ENCODE measurements around the gene MYEOV. TPM values are rescaled to one million over a fixed set of nuclear protein-coding genes. Genes with fewer than 3 reads are reported as not detected.

MYEOV gene
- total and polyA plus RNA-seq, 2 experiments from 2014 or later: 0.14 TPM; not detected in 1

GRCh38 chr11:69310934-69311766 is 17.2 kb downstream of the MYEOV start (continued):
- no peak for TF ChIP-seq ZNF462 (CRISPR knock-in tag; IDR thresholded peaks at IDR 0.05)
- TF ChIP-seq EZH2 (IDR thresholded peaks at IDR 0.05; ENCODE audit: low read depth, unreplicated experiment): no peak

GRCh38 chr11:69311767-69312385 is 17.9 kb downstream of the MYEOV start:
- H3K27me3 ChIP-seq (ENCODE audit: insufficient read depth): no peaks in the 10 kb centered on the region
- H3K27ac ChIP-seq (ENCODE audit: low read depth): no peak overlapping the region
- H2AFZ ChIP-seq: no peak overlapping the region
- H3F3A ChIP-seq (replicated peaks; ENCODE audit: low read depth): no peaks in the 10 kb centered on the region
- Mint-ChIP-seq H3K4me1 (no peaks in the 10 kb centered on the region; the same call in 2 of the 3 replicates), H3K36me3 (ENCODE audit: low read depth) (no peaks in the 10 kb centered on the region), H3K27me3 (ENCODE audit: insufficient read depth, low read depth, poor library complexity) (peaks cover 5% of the 10 kb centered on the region), H3K9me3 (no peaks in the 10 kb centered on the region), H3K4me3 (no peak overlapping the region), H3K27ac (no peak overlapping the region)
- DNase-seq (ENCODE audit: low spot score) (no peak), ATAC-seq (no peak)
- no peaks in the 10 kb centered on the region for H3K36me3 ChIP-seq (ENCODE audit: insufficient read depth)
- no peaks in the 10 kb centered on the region for H3K4me1 ChIP-seq (ENCODE audit: insufficient read depth)
- no peaks in the 10 kb centered on the region for H3K9me2 ChIP-seq (ENCODE audit: insufficient read depth)
- H3K4me2 ChIP-seq: no peak overlapping the region
- no peaks in the 10 kb centered on the region for H3K79me2 ChIP-seq (replicated peaks; ENCODE audit: insufficient read depth)
- no peaks in the 10 kb centered on the region for H4K20me1 ChIP-seq (replicated peaks; ENCODE audit: insufficient read depth)
- no peak for TF ChIP-seq CREB1 (CRISPR knock-in tag; IDR thresholded peaks at IDR 0.05; ENCODE audit: low read depth)
- no peak for TF ChIP-seq JUNB (IDR thresholded peaks at IDR 0.05; ENCODE audit: unreplicated experiment)
- H3K4me3 ChIP-seq: no peak overlapping the region
